ENCODE measurements around the gene TMEM151A.

The TMEM151A gene

GRCh38 chr11:66336234-66337102 lies 44.8 kb downstream of the TMEM151A start, which contains the start of gene RIN1:
Gene RIN1 (minus strand): TSS chr11:66336434. CDS start chr11:66336402, 32 bp downstream.
- TF ChIP-seq, protein P1, sequence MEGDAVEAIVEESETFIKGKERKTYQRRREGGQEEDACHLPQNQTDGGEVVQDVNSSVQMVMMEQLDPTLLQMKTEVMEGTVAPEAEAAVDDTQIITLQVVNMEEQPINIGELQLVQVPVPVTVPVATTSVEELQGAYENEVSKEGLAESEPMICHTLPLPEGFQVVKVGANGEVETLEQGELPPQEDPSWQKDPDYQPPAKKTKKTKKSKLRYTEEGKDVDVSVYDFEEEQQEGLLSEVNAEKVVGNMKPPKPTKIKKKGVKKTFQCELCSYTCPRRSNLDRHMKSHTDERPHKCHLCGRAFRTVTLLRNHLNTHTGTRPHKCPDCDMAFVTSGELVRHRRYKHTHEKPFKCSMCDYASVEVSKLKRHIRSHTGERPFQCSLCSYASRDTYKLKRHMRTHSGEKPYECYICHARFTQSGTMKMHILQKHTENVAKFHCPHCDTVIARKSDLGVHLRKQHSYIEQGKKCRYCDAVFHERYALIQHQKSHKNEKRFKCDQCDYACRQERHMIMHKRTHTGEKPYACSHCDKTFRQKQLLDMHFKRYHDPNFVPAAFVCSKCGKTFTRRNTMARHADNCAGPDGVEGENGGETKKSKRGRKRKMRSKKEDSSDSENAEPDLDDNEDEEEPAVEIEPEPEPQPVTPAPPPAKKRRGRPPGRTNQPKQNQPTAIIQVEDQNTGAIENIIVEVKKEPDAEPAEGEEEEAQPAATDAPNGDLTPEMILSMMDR (IDR thresholded peaks at IDR 0.05; ENCODE audit: insufficient read depth, low read depth, low read length, missing control alignments) = no peak
- peak within 1 kb of the TSS; percentile 90 for H3K4me3 ChIP-seq (ENCODE audit: low read length)
- DNase-seq (ENCODE audit: low read depth) = peak; percentile 97

DNA sequence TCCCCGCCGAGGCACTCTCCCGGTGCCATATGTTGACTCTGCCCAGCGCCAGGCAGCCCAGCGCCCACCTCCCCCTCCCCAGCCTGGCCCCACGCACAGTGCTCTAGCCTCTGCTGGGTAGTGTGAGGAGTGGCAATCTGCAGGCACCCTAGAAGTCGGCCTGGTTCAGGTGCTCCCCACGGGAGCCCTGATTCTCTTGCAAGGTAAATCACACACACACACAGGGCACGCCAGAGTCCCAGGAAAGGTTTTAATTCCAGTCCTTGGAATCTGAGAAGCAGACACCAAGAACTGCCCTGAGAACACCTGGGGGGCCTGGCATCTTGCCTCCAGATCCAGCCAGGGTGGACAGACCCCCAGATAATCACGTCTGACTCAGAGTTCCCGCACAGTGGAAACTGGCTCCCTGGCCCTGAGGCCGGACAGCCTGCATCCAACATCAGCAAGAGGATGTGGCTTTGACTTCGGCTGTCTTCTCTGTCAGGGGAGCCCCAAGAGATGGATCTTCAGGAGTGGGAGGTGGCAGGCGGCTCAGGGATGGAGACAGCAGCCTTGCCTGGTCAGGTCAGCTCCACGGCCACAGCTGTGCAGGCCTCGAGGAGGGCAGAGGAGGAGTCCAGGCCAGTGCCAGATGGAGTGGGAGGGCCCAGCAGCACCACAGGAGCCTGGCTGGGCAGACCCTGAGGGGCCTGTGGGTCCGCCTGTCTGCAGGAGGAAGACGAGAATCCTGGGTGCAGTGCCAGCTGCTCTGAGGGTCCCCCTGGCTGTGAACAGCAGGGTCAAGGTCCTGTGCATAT lies 45.6 kb downstream of the TMEM151A start:
- no peak overlapping the region for H3K4me3 ChIP-seq (ENCODE audit: low read length)
- DNase-seq (ENCODE audit: low read depth) = no peak
- TF ChIP-seq, protein P1 (IDR thresholded peaks at IDR 0.05; ENCODE audit: insufficient read depth, low read depth, low read length, missing control alignments) = no peak

DNA sequence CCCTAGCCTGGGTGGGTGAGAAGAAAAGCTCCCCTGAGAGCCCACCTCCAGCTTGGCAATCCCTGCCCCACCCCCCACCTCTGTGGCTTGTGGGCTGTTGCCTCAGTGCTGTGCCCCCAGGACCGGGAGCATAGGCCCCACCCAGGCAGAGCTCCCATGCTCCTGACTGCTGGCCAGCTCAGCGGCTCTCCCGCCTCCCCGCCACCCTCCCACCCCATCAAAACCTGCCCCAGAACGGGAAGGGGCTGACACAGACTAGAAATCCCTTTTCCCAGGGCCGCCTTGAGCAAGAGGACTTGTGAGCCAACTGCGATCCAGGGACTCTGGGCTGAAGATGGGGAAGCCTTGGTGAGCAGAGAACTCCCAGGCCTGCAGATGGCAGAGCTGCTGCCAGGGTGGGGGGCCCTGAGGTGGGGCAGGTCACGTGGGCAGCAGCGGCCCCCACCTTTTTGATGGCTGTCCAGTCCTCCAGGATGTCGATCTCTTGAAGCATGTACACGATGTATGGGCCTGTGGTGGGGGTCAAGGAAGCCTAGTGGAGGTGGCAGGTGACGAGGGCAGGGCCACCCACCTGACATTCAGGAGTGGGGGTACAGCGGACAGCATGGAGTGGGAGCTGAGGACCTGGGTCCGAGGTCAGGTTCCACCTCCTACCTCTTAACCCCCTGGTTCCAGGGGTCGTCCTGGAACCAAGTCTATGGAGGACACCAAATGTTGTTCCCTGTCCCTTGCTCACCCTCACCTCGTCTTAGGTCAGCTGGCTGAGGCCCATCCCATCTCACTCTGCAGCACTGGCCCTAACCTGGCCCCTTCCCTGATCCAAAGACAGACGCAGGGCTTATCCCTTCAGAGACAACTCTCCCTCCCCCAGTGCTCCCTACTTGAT lies 46.8 kb downstream of the TMEM151A start:
- TF ChIP-seq, protein P1 (IDR thresholded peaks at IDR 0.05; ENCODE audit: insufficient read depth, low read depth, low read length, missing control alignments) = no peak
- H3K4me3 ChIP-seq (ENCODE audit: low read length) = no peak overlapping the region
- DNase-seq (ENCODE audit: low read depth) = no peak

DNA sequence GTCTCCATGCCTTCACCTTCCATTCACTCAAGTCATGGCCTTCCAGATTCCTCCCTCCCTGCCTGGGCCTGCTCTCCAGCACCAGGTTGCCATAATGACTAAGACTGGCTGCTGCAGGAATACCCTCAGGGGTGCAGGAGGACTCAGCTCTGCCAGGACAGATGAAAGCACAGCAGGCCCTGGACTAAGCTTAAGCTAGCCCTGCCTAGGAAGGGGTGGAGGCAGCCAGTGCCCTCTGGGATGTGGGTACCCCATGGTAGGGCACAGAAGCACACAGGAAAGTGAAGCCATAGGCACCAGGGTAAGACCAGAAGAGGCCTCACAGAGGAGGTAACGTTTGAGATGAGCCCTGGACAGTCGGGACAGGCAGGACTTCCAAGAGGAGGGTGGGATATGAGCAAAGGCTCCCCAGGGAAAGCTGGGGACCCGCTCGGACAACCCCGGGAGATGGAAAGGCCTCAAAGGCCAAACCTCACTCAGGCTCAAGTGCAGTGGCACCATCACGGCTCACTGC lies 47.5 kb downstream of the TMEM151A start:
- H3K4me3 ChIP-seq (ENCODE audit: low read length) = no peak overlapping the region
- TF ChIP-seq, protein P1 (IDR thresholded peaks at IDR 0.05; ENCODE audit: insufficient read depth, low read depth, low read length, missing control alignments) = no peak
- DNase-seq (ENCODE audit: low read depth) = peak; percentile 99

GRCh38 chr11:66339686-66340483 lies 48.2 kb downstream of the TMEM151A start:
- DNase-seq (ENCODE audit: low read depth) = no peak
- no peak overlapping the region for H3K4me3 ChIP-seq (ENCODE audit: low read length)
- TF ChIP-seq, protein P1 (IDR thresholded peaks at IDR 0.05; ENCODE audit: insufficient read depth, low read depth, low read length, missing control alignments) = no peak
